Loucy (cell line): Measurements from ENCODE around the gene TMEM200A.

ENCODE experiments used
- H2AFZ ChIP-seq: fragments of 200-600 bp; sonication (generic); 2 replicates; pipeline ENCODE4 v1.6.0; 2016; ENCODE audit warnings: antibody characterized with exemption, mild to moderate bottlenecking, low read length, moderate library complexity
- H3F3A ChIP-seq: fragments of 200-600 bp; 2 replicates; pipeline ENCODE4 v1.6.0; 2016; ENCODE audit warnings: antibody characterized with exemption, low read depth, mild to moderate bottlenecking
- H3K27me3 ChIP-seq: fragments of 200-600 bp; sonication (generic); 2 replicates; pipeline ENCODE4 v1.6.1; 2014; ENCODE audit warnings: low read length, mild to moderate bottlenecking; ENCODE audit not compliant: insufficient read depth, poor library complexity, severe bottlenecking
- H3K36me3 ChIP-seq: fragments of 200-600 bp; sonication (generic); 2 replicates; pipeline ENCODE4 v1.6.1; 2016; ENCODE audit warnings: low read length; ENCODE audit not compliant: insufficient read depth
- H3K4me1 ChIP-seq: fragments of 200-600 bp; sonication (generic); 2 replicates; pipeline ENCODE4 v1.5.1; 2014; ENCODE audit warnings: low read length, mild to moderate bottlenecking; ENCODE audit not compliant: insufficient read depth, poor library complexity, severe bottlenecking
- H3K4me2 ChIP-seq: fragments of 200-600 bp; sonication (generic); 2 replicates; pipeline ENCODE4 v1.6.0; 2014; ENCODE audit warnings: antibody characterized with exemption, low read length, low read depth, mild to moderate bottlenecking; ENCODE audit not compliant: poor library complexity, severe bottlenecking
- H3K4me3 ChIP-seq: fragments of 200-600 bp; sonication (generic); 2 replicates; pipeline ENCODE4 v1.5.1; 2014; ENCODE audit warnings: low read length, mild to moderate bottlenecking, mixed read lengths; ENCODE audit not compliant: poor library complexity, severe bottlenecking
- H3K79me2 ChIP-seq: fragments of 200-600 bp; sonication (generic); 2 replicates; pipeline ENCODE4 v1.6.1; 2014; ENCODE audit warnings: low read length; ENCODE audit not compliant: insufficient read depth
- H3K9ac ChIP-seq: fragments of 200-600 bp; sonication (generic); 2 replicates; pipeline ENCODE4 v1.6.0; 2014; ENCODE audit warnings: mild to moderate bottlenecking, low read depth, low read length, moderate library complexity; ENCODE audit not compliant: poor library complexity, severe bottlenecking
- H3K9me2 ChIP-seq: fragments of 200-600 bp; sonication (generic); replicated peaks from 2 replicates; pipeline ENCODE4 v1.6.1; 2016; ENCODE audit warnings: low read depth, low read length, mixed read lengths
- H3K9me3 ChIP-seq: fragments of 200-600 bp; sonication (generic); 2 replicates; pipeline ENCODE4 v1.6.1; 2014; ENCODE audit warnings: mild to moderate bottlenecking, antibody characterized with exemption, low read length, low read depth; ENCODE audit not compliant: insufficient read depth
- H4K20me1 ChIP-seq: fragments of 200-600 bp; sonication (generic); 2 replicates; pipeline ENCODE4 v1.6.0; 2014; ENCODE audit warnings: antibody characterized with exemption, low read length, mild to moderate bottlenecking; ENCODE audit not compliant: insufficient read depth, poor library complexity, severe bottlenecking
- CTCF ChIP-seq: fragments of 200-600 bp; sonication (generic); conservative IDR thresholded peaks from 2 replicates; pipeline ENCODE4 v1.5.1; 2014; ENCODE audit warnings: mild to moderate bottlenecking, antibody characterized with exemption, low read length
- EZH2phosphoT487 ChIP-seq: fragments of 200-600 bp; IDR thresholded peaks from 2 replicates; pipeline ENCODE4 v1.6.1; 2018; ENCODE audit warnings: antibody characterized with exemption, mild to moderate bottlenecking, moderate library complexity, borderline replicate concordance

TMEM200A gene

DNA sequence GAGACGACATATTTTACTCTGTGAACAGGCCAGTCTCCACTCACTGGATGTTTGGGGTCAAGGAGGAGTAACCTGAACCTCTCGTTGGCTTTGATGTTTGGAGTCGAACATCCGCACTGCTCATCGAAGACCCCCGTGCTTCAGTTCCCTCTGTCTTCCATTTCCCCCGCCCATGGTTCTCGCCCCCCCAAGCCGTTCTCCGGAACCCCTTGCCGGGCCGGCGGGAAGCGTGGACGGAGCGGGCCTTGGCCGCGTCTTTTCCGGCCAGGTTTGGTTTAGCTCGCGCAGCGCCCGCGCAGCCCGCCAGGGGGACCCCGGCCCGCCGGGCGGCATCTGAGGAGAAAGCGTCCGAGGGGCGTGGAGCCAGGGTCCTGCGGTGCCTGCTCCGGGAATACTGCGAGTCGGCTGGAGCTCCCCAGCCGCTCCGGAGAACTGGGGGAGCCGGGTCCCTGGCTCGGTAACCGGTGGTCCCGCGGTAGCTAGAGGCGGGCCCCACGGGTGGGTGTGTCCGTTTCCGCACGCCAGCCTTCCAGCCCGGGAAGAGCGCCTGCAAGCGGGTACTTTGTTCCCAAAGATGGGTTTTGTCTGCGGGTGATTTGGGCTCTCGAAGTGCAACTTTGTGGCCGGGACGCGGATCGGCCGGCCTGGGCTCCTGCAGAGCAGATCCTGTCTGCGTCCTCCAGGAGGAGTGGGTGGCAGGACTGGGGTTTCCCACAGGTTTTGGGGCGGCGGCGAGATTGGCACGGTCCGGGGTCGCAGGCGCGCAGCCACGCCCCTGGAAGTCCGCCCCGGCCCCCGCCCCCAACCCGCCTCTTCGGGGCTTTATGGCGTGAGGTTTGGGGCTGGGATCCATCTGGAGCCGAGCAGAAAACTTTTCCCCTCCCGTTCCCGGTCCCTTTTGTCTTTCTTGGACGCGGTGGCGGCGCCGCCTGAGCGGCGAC is at the start of gene TMEM200A:
TMEM200A (plus strand) TSS at position 852 of the 941 bp plus-strand sequence. CDS start 74,406 bp downstream, outside the sequence.
- Histone ChIP-seq H3K4me1 (no peaks in the 10 kb centered on the region), H3K27me3 (no peaks in the 10 kb centered on the region), H4K20me1 (no peaks in the 10 kb centered on the region), H3K9me2 (no peaks in the 10 kb centered on the region), H3K36me3 (no peaks in the 10 kb centered on the region), H3K9me3 (no peaks in the 10 kb centered on the region), H3K79me2 (no peaks in the 10 kb centered on the region), H2AFZ (no peak within 1 kb of the TSS), H3F3A (no peaks in the 10 kb centered on the region), H3K4me3 (no peak within 1 kb of the TSS), H3K9ac (no peak within 1 kb of the TSS), H3K4me2 (no peak within 1 kb of the TSS)
- TF ChIP-seq EZH2phosphoT487, result no peak
- TF ChIP-seq CTCF, result no peak

- Histone ChIP-seq H3K4me2 (no peak overlapping the region), H3K4me1 (no peaks in the 10 kb centered on the region), H2AFZ (no peak overlapping the region), H4K20me1 (no peaks in the 10 kb centered on the region), H3F3A (no peaks in the 10 kb centered on the region), H3K9ac (no peak overlapping the region), H3K27me3 (no peaks in the 10 kb centered on the region), H3K79me2 (no peaks in the 10 kb centered on the region), H3K9me3 (no peaks in the 10 kb centered on the region), H3K4me3 (no peak overlapping the region), H3K9me2 (no peaks in the 10 kb centered on the region), H3K36me3 (no peaks in the 10 kb centered on the region)
- no peak for TF ChIP-seq EZH2phosphoT487
- TF ChIP-seq CTCF, result no peak
Measured at GRCh38 chr6:130320908-130321307, 44.9 kb upstream of the TMEM200A start.

DNA sequence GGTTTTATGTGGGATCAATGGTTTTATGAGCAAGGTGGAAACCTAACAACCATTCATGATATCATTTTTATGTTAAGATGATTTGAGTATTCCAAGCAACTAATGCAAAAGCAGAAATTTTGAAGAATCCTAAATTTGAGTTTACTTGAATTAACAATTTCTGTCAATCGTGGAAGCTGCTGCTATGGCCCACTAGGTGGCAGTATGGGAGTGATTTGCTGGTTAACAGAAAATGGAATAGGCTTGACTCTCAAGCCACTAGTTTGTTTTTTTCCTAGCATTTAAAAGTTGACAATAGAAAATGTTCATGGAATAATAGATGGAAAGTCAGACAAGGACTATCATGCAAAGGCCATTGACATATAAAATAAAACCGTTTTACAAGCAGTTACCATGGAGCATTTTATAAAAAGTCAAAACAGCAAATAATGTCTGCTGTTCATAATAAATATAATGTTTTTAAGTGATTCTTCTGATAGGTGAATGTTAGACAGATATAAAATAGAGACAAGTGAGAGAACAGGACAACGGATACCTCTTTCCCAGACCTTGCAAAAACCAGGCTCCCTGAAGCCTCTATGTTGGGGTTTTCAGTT is 43.0 kb upstream of the TMEM200A start:
- Histone ChIP-seq H3K36me3 (no peaks in the 10 kb centered on the region), H3K9me3 (no peaks in the 10 kb centered on the region), H3K79me2 (no peaks in the 10 kb centered on the region), H3K4me1 (no peaks in the 10 kb centered on the region), H3K27me3 (no peaks in the 10 kb centered on the region), H3K4me2 (no peak overlapping the region), H2AFZ (no peak overlapping the region), H3K9me2 (no peaks in the 10 kb centered on the region), H3F3A (no peaks in the 10 kb centered on the region), H3K4me3 (no peak overlapping the region), H3K9ac (no peak overlapping the region), H4K20me1 (no peaks in the 10 kb centered on the region)
- TF ChIP-seq CTCF (peak; percentile 98), EZH2phosphoT487 (no peak)
